AG09319 (cell line): ENCODE results near the gene C12orf60.

ENCODE experiments used
- DNase-seq: peaks from one replicate; pipeline ENCODE4 v3.0.0-alpha.2; 2010; ENCODE audit warnings: low read depth; ENCODE audit errors: extremely low read depth
- CTCF ChIP-seq: IDR thresholded peaks from 2 replicates; pipeline ENCODE4 v1.5.1; 2011; ENCODE audit warnings: low read depth, mild to moderate bottlenecking, inconsistent platforms, low read length, moderate library complexity

The C12orf60 gene

DNA sequence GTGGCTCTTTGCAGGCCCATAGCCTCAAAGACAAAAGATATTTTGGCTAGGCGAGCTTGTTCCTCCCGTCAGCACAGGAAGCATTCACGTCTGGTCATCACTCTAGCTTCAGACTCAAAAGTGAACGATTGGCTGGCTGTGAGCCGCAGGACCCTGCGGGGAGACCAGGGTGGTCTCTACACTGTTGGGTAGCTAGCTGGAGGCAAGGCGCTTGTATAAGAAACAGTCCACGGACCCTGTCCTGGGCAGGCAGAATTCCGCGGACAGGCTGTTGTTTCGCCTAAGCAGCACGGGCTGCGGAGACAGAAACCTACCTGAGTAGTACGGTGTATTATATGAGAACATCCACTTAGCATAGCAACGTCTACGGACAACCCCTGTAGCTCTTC is 29.8 kb upstream of the C12orf60 start:
- DNase-seq = no peak
- no peak for TF ChIP-seq CTCF

GRCh38 chr12:14774074-14774905 is 29.2 kb upstream of the C12orf60 start:
- DNase-seq = peak; percentile 90
- no peak; the same call in 1 of the 2 replicates for TF ChIP-seq CTCF

GRCh38 chr12:14774906-14775635 is 28.4 kb upstream of the C12orf60 start:
- no peak for DNase-seq
- TF ChIP-seq CTCF = no peak

GRCh38 chr12:14775636-14775980 is 27.9 kb upstream of the C12orf60 start:
- DNase-seq = no peak
- no peak for TF ChIP-seq CTCF

DNA sequence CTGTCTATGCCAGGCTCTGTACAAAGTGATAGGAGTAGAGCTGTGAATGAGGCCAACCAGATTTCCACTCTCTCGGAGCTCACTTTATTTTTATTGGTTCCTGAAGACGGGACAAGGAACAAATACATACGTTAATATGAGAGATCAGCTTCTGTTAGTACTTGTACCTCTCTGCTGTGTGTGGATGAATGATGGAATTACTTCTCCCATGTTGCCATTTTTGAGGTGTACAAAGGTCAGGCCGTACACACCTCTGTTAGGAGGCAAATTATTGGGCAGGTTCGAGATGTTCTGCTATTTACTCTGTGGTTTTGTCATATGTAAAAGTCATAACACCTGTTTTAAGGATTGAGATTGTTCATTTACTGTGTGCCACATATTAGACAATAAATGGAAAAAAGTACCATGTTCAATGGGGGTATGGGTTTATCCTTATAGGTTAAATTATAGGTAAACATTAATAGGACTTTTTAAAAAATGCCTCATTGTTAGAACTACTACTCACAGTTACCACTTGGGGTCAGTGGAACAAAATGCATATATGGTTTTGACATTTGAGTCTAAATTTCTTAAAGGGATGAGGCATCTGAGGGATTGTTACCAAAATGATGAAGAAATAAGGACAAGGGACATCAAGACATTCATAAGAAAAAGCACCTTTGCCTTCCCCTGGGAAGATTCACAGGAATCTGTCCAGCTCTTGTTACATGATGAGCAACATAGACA is 27.1 kb upstream of the C12orf60 start:
- no peak; the same call in none of the 2 replicates for TF ChIP-seq CTCF
- no peak for DNase-seq

GRCh38 chr12:14777271-14777670 is 26.2 kb upstream of the C12orf60 start:
- no peak for DNase-seq

More at GRCh38 chr12:14777271-14777670, 26.2 kb upstream of the C12orf60 start:
- TF ChIP-seq CTCF = no peak
